GM19438 (cell line): ENCODE measurements around the gene GAL3ST1.
"Not testable (repeated sequence)": the region's sequence is repeated elsewhere in the genome, so short reads cannot be mapped to it uniquely, and the experiment has no call there.

Experiments
- ATAC-seq: cut with Tn5 transposase; IDR thresholded peaks from one replicate; pipeline ENCODE4 v1.9.1; 2021; ENCODE audit warnings: low read depth; ENCODE audit not compliant: unreplicated experiment

The GAL3ST1 gene

GRCh38 chr22:30598986-30599385 lies 24.5 kb upstream of the GAL3ST1 start:
- ATAC-seq: no peak

GRCh38 chr22:30596886-30597285 lies 22.4 kb upstream of the GAL3ST1 start:
- no peak for ATAC-seq

- ATAC-seq: no peak
Observed at GRCh38 chr22:30596199-30596598, 21.7 kb upstream of the GAL3ST1 start.

- ATAC-seq: not testable (repeated sequence)
Observed at GRCh38 chr22:30592360-30592713, 17.9 kb upstream of the GAL3ST1 start.

GRCh38 chr22:30591588-30592359 lies 17.3 kb upstream of the GAL3ST1 start, which contains the start of gene PES1:
Gene PES1 (minus strand): TSS chr22:30591910. CDS start chr22:30591833, 77 bp downstream.
- peak; percentile 97 for ATAC-seq

GRCh38 chr22:30591191-30591587 lies 16.7 kb upstream of the GAL3ST1 start:
- no peak for ATAC-seq

GRCh38 chr22:30586414-30586813 lies 11.9 kb upstream of the GAL3ST1 start:
- ATAC-seq: no peak

GRCh38 chr22:30584441-30584840 lies 10.0 kb upstream of the GAL3ST1 start:
- no peak for ATAC-seq

- no peak for ATAC-seq
Observed at GRCh38 chr22:30582788-30583545, 8.5 kb upstream of the GAL3ST1 start.

GRCh38 chr22:30582051-30582450 lies 7.6 kb upstream of the GAL3ST1 start:
- no peak for ATAC-seq

GRCh38 chr22:30580896-30581295 lies 6.4 kb upstream of the GAL3ST1 start:
- no peak for ATAC-seq

- ATAC-seq: no peak
Observed at GRCh38 chr22:30578481-30578880, 4.0 kb upstream of the GAL3ST1 start.

GRCh38 chr22:30575859-30576258 lies 1.4 kb upstream of the GAL3ST1 start:
- ATAC-seq: no peak

GRCh38 chr22:30574997-30575671 lies 669 bp upstream of the GAL3ST1 start:
- ATAC-seq: no peak

- ATAC-seq: no peak
Observed at GRCh38 chr22:30573594-30574094, 821 bp downstream of the GAL3ST1 start.

- no peak for ATAC-seq
Observed at GRCh38 chr22:30572840-30573593, 1.4 kb downstream of the GAL3ST1 start.

GRCh38 chr22:30572210-30572609 lies 2.3 kb downstream of the GAL3ST1 start:
- ATAC-seq: no peak

- ATAC-seq: no peak
Observed at GRCh38 chr22:30569674-30570202, 4.7 kb downstream of the GAL3ST1 start.

GRCh38 chr22:30568137-30568805 lies 6.2 kb downstream of the GAL3ST1 start:
- no peak for ATAC-seq

- ATAC-seq: not testable (repeated sequence)
Observed at GRCh38 chr22:30567277-30567676, 7.2 kb downstream of the GAL3ST1 start.
